ENCODE measurements around the gene SLC47A2.

DNA sequence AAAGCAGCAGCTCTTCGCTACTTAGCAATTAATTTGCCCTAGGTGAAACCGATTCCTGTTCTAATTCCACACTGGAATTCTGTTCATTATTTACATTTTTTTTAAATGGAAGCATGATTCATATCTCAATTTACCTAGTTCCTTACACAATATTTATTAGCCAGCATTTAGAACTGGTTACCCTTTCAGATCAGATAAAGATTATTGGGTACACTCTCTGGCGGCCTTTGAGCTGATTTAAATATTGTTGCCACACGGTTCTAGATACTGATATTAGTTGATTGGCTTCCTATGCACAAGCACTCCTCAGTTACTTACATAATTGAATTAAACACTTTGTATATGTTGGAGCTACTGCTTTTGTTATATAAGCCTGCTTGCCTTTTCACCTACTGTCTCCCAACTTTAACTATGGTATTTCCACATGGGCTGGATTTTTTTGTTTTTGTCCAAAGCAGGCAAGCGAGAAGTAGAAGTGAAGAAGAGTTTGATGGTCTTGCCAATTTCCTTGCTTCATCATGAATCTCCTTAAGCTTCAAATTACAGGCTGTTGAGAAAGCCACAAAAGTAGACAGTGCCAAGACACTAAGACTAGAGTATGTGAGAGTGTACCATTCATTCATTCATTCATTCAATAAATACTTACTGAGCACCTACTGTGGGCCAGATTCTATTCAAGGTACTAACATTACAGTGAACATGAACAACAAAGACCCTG, 71.7 kb downstream of the SLC47A2 start:
- TF ChIP-seq, protein P1, sequence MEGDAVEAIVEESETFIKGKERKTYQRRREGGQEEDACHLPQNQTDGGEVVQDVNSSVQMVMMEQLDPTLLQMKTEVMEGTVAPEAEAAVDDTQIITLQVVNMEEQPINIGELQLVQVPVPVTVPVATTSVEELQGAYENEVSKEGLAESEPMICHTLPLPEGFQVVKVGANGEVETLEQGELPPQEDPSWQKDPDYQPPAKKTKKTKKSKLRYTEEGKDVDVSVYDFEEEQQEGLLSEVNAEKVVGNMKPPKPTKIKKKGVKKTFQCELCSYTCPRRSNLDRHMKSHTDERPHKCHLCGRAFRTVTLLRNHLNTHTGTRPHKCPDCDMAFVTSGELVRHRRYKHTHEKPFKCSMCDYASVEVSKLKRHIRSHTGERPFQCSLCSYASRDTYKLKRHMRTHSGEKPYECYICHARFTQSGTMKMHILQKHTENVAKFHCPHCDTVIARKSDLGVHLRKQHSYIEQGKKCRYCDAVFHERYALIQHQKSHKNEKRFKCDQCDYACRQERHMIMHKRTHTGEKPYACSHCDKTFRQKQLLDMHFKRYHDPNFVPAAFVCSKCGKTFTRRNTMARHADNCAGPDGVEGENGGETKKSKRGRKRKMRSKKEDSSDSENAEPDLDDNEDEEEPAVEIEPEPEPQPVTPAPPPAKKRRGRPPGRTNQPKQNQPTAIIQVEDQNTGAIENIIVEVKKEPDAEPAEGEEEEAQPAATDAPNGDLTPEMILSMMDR (conservative IDR thresholded peaks at IDR 0.05) = no peak
- TF ChIP-seq EZH2 (IDR thresholded peaks at IDR 0.05; ENCODE audit: low read depth) = no peak
